Keratinocyte (primary cell): ENCODE measurements around the gene SHE. TPM values are rescaled to one million over a fixed set of nuclear protein-coding genes. Genes with fewer than 3 reads are reported as not detected.

Source experiments
- DNase-seq: peaks from one replicate; pipeline ENCODE4 v3.0.0-alpha.2; 2011; ENCODE audit warnings: low read depth, missing footprints, low spot score
- FAIRE-seq: peaks from 2 replicates; lab custom pipeline; 2011; peaks lifted over from hg19 to GRCh38; lab: Jason Lieb, UNC
- H2AFZ ChIP-seq: 2 replicates; pipeline ENCODE4 v1.6.0; 2012; ENCODE audit warnings: low read length, control low read depth, inconsistent platforms; ENCODE audit not compliant: control insufficient read depth
- H3K27ac ChIP-seq: 2 replicates; pipeline ENCODE4 v1.5.1; 2011; ENCODE audit warnings: low read length; ENCODE audit not compliant: control insufficient read depth, insufficient read depth
- H3K27me3 ChIP-seq: 3 replicates; pipeline ENCODE4 v1.6.0; 2011; ENCODE audit warnings: low read length; ENCODE audit not compliant: control insufficient read depth, insufficient read depth; ENCODE audit errors: extremely low read depth
- H3K36me3 ChIP-seq, 2 experiments: 2 replicates in 1 of 2; 3 replicates in 1 of 2; pipeline ENCODE4 v1.5.1; 2011; ENCODE audit warnings: low read length in 2 of 2, mild to moderate bottlenecking in 1 of 2; ENCODE audit not compliant: control insufficient read depth in 2 of 2, insufficient read depth in 2 of 2; ENCODE audit errors: extremely low read depth in 1 of 2
- H3K4me1 ChIP-seq: 3 replicates; pipeline ENCODE4 v1.5.1; 2011; ENCODE audit warnings: low read length; ENCODE audit not compliant: control insufficient read depth, insufficient read depth; ENCODE audit errors: extremely low read depth
- H3K4me2 ChIP-seq: 3 replicates; pipeline ENCODE4 v1.6.0; 2011; ENCODE audit warnings: low read depth, low read length; ENCODE audit not compliant: control insufficient read depth, insufficient read depth; ENCODE audit errors: extremely low read depth
- H3K4me3 ChIP-seq, 3 experiments: fragments of 200-600 bp in 1 of 3; sonication (generic) in 1 of 3; 2 replicates in 2 of 3; 3 replicates in 1 of 3; pipeline ENCODE4 v1.5.1; 2011 to 2016; ENCODE audit warnings: low read length in 3 of 3, mild to moderate bottlenecking in 3 of 3, control low read depth in 2 of 3, inconsistent platforms in 1 of 3, low read depth in 1 of 3, mixed read lengths in 1 of 3, mixed run types in 1 of 3, moderate library complexity in 1 of 3; ENCODE audit not compliant: control insufficient read depth in 2 of 3, insufficient read depth in 2 of 3; ENCODE audit errors: extremely low read depth in 1 of 3
- H3K79me2 ChIP-seq: 2 replicates; pipeline ENCODE4 v1.6.0; 2012; ENCODE audit warnings: low read length; ENCODE audit not compliant: control insufficient read depth, insufficient read depth
- H3K9ac ChIP-seq: 3 replicates; pipeline ENCODE4 v1.6.0; 2011; ENCODE audit warnings: low read length; ENCODE audit not compliant: control insufficient read depth, insufficient read depth; ENCODE audit errors: extremely low read depth
- H3K9me1 ChIP-seq: 3 replicates; pipeline ENCODE4 v1.6.0; 2011; ENCODE audit warnings: low read length; ENCODE audit not compliant: control insufficient read depth, insufficient read depth; ENCODE audit errors: extremely low read depth
- H3K9me3 ChIP-seq: 2 replicates; pipeline ENCODE4 v1.5.1; 2012; ENCODE audit warnings: low read depth, low read length; ENCODE audit not compliant: control insufficient read depth
- H4K20me1 ChIP-seq: 3 replicates; pipeline ENCODE4 v1.6.0; 2011; ENCODE audit warnings: low read length; ENCODE audit not compliant: control insufficient read depth, insufficient read depth; ENCODE audit errors: extremely low read depth
- CTCF ChIP-seq, 3 experiments: IDR thresholded peaks in 1 of 3; conservative IDR thresholded peaks in 1 of 3; optimal IDR thresholded peaks in 1 of 3; 2 replicates in 2 of 3; 3 replicates in 1 of 3; pipeline versions ENCODE3 to v1.5.1; 2011; ENCODE audit warnings: low read length in 3 of 3, mild to moderate bottlenecking in 3 of 3, moderate library complexity in 2 of 3, control low read depth in 1 of 3, inconsistent platforms in 1 of 3; ENCODE audit not compliant: insufficient read depth in 2 of 3; ENCODE audit errors: extremely low read depth in 1 of 3
- EZH2 ChIP-seq: IDR thresholded peaks from one replicate; pipeline ENCODE4 v1.6.1; 2012; ENCODE audit warnings: inconsistent platforms, mild to moderate bottlenecking, low read length, moderate library complexity
- dilution Hi-C: fragments of 300-500 bp; cut with MboI; formaldehyde crosslinking; loops from one replicate; pipeline ENCODE4 v1.7.0; 2020; ENCODE audit warnings: low sequenced_read_pairs; ENCODE audit not compliant: extremely low pct_ligation_motif_present
- polyA plus RNA-seq, 5 experiments: library from polyadenylated mRNA; depleted of rRNA in 3 of 5; stranded (reverse) in 3 of 5; stranded (forward) in 1 of 5; unstranded in 1 of 5; fragments of >200 nt; gene quantifications; 1 replicate in 1 of 5; 2 replicates in 3 of 5; 3 replicates in 1 of 5; pipeline versions ENCODE4 v1.2.1 to v1.2.3, GENCODE V29; 2011 to 2012; ENCODE audit warnings: missing spikeins in 2 of 5, low read depth in 1 of 5, low replicate concordance in 1 of 5

SHE gene
- polyA plus RNA-seq, 1 donor (not counting 4 experiments of a cell fraction or from before 2014, with no cell fraction given), result 0.01 TPM

GRCh38 chr1:154483941-154484803, 18.0 kb downstream of the SHE start:
- Histone ChIP-seq H2AFZ (no peak overlapping the region), H3K4me1 (peaks cover 6% of the 10 kb centered on the region), H3K9me3 (no peaks in the 10 kb centered on the region), H4K20me1 (peaks cover 3% of the 10 kb centered on the region), H3K9me1 (no peaks in the 10 kb centered on the region), H3K9ac (no peak overlapping the region), H3K79me2 (no peaks in the 10 kb centered on the region), H3K27me3 (peaks cover 13% of the 10 kb centered on the region), H3K36me3 (no peaks in the 10 kb centered on the region), H3K4me2 (no peak overlapping the region), H3K27ac (no peak overlapping the region), H3K4me3 (no peak overlapping the region)
- TF ChIP-seq CTCF (optimal IDR thresholded peaks at IDR 0.05 in 1 of 3, IDR thresholded peaks at IDR 0.05 in 1 of 3, conservative IDR thresholded peaks at IDR 0.05 in 1 of 3; ENCODE audit: extremely low read depth in 1 of 3, insufficient read depth in 2 of 3, low read length in 3 of 3) (no peak), EZH2 (no peak)
- DNase-seq (peak; percentile 58), FAIRE-seq (peak; percentile 44)
- dilution Hi-C loops, result no loop called here

GRCh38 chr1:154481053-154481452, 21.2 kb downstream of the SHE start:
- FAIRE-seq (no peak), DNase-seq (no peak)
- Histone ChIP-seq H3K9ac (no peak overlapping the region), H4K20me1 (peaks cover 3% of the 10 kb centered on the region), H3K4me1 (peaks cover 16% of the 10 kb centered on the region), H2AFZ (no peak overlapping the region), H3K9me1 (no peaks in the 10 kb centered on the region), H3K4me2 (no peak overlapping the region), H3K27me3 (peaks cover 2% of the 10 kb centered on the region), H3K4me3 (no peak overlapping the region), H3K79me2 (no peaks in the 10 kb centered on the region), H3K36me3 (no peaks in the 10 kb centered on the region), H3K27ac (no peak overlapping the region), H3K9me3 (no peaks in the 10 kb centered on the region)
- dilution Hi-C loops, result no loop called here
- no peak for TF ChIP-seq CTCF (optimal IDR thresholded peaks at IDR 0.05 in 1 of 3, IDR thresholded peaks at IDR 0.05 in 1 of 3, conservative IDR thresholded peaks at IDR 0.05 in 1 of 3; ENCODE audit: extremely low read depth in 1 of 3, insufficient read depth in 2 of 3, low read length in 3 of 3)
- TF ChIP-seq EZH2, result no peak
